AG04450 (cell line): ENCODE measurements around the gene POLR3A. TPM values are rescaled to one million over a fixed set of nuclear protein-coding genes. Genes with fewer than 3 reads are reported as not detected.

Experiments used
- CTCF ChIA-PET: fragments of 300-600, 350-600 bp; formaldehyde crosslinking; extraction: SDS; loops from one replicate; lab custom pipeline; 2022; ENCODE audit warnings: antibody characterized with exemption, inconsistent platforms; lab: Charles Lee
- POLR2A ChIA-PET: fragments of 350-600 bp; formaldehyde crosslinking; extraction: SDS; loops from one replicate; lab custom pipeline; 2021; ENCODE audit warnings: antibody characterized with exemption, inconsistent platforms; lab: Yijun Ruan, JAX
- DNase-seq: peaks from one replicate; pipeline ENCODE4 v3.0.0-alpha.2; 2011; ENCODE audit warnings: low read depth, low spot score
- H3K27ac ChIP-seq: one replicate; pipeline ENCODE4 v1.5.1; 2012; ENCODE audit warnings: low read depth, low read length, control low read depth
- H3K27me3 ChIP-seq: one replicate; pipeline ENCODE4 v1.6.0; 2012; ENCODE audit warnings: low read length; ENCODE audit not compliant: control insufficient read depth, insufficient read depth
- H3K4me3 ChIP-seq: 2 replicates; pipeline ENCODE4 v1.5.1; 2011; ENCODE audit warnings: mild to moderate bottlenecking, low read depth, low read length, control low read depth
- H3K9me3 ChIP-seq: 2 replicates; pipeline ENCODE4 v1.5.1; 2012; ENCODE audit warnings: low read length; ENCODE audit not compliant: control insufficient read depth, insufficient read depth
- CTCF ChIP-seq: IDR thresholded peaks from 2 replicates; pipeline ENCODE4 v1.5.1; 2011; ENCODE audit warnings: low read depth, low read length, control low read depth, inconsistent platforms
- polyA plus RNA-seq: library from polyadenylated mRNA; depleted of rRNA; stranded (reverse); fragments of >200 nt; gene quantifications from 2 replicates; pipeline ENCODE4 v1.2.3, GENCODE V29; 2011

POLR3A gene
- polyA plus RNA-seq, 1 experiment, result 16.3 TPM

- CTCF ChIA-PET, result interaction anchor here (0.6 to 2.2 kb wide), 2 partner anchors 62 to 124 kb away, joined by 3 to 11 read pairs; no protein-coding TSS in a partner anchor
- peak overlapping the region; percentile 48 for H3K4me3 ChIP-seq
Measured at GRCh38 chr10:77970869-77971803, 58.2 kb downstream of the POLR3A start.

GRCh38 chr10:77969114-77969513 is 60.2 kb downstream of the POLR3A start:
- no peak for DNase-seq
- ChIA-PET POLR2A (no interaction called here), CTCF (interaction anchor here (1.8 kb wide), 1 partner anchor 122 kb away, joined by 7 read pairs; no protein-coding TSS in a partner anchor)
- Histone ChIP-seq H3K4me3 (no peak overlapping the region), H3K27ac (no peak overlapping the region), H3K9me3 (peaks cover 2% of the 10 kb centered on the region), H3K27me3 (no peaks in the 10 kb centered on the region)
- no peak for TF ChIP-seq CTCF

More at GRCh38 chr10:77970869-77971803, 58.2 kb downstream of the POLR3A start:
- no peaks in the 10 kb centered on the region for H3K27me3 ChIP-seq
- POLR2A ChIA-PET, result interaction anchor here (1.0 to 1.3 kb wide), 2 partner anchors 31 to 45 kb away, joined by 4 to 12 read pairs; partner anchors contain the start of gene DLG5
- no peaks in the 10 kb centered on the region for H3K9me3 ChIP-seq
- no peak for TF ChIP-seq CTCF
- peak; percentile 93 for DNase-seq
- peak overlapping the region; percentile 82 for H3K27ac ChIP-seq

DNA sequence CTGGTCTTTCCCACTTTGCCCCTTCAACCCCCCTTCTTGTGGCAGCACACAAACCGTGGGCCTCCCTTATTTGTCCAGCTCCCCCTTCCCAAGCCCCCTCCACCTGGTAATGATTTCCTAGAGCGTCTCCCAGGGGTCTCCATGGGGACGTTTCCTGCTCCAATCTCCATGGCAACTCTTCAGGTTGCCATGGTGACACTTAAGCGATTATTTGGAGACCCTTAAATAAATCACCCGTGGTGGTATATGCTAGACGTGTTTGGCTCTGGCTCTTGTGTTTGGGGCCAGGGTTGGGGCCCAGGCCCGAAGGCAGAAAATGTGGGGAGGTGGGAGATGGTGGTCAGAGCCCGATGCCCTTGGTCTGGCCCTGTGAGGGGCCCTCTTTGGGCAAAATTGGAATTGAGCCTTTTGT is 61.7 kb downstream of the POLR3A start:
- no peak for TF ChIP-seq CTCF
- Histone ChIP-seq H3K9me3 (peaks cover 11% of the 10 kb centered on the region), H3K27me3 (no peaks in the 10 kb centered on the region), H3K27ac (no peak overlapping the region), H3K4me3 (no peak overlapping the region)
- CTCF ChIA-PET, result interaction anchor here (1.8 kb wide), 1 partner anchor 121 kb away, joined by 7 read pairs; no protein-coding TSS in a partner anchor
- DNase-seq, result no peak
- POLR2A ChIA-PET, result interaction anchor here (0.7 kb wide), 1 partner anchor 305 kb away, joined by 3 read pairs; no protein-coding TSS in a partner anchor

DNA sequence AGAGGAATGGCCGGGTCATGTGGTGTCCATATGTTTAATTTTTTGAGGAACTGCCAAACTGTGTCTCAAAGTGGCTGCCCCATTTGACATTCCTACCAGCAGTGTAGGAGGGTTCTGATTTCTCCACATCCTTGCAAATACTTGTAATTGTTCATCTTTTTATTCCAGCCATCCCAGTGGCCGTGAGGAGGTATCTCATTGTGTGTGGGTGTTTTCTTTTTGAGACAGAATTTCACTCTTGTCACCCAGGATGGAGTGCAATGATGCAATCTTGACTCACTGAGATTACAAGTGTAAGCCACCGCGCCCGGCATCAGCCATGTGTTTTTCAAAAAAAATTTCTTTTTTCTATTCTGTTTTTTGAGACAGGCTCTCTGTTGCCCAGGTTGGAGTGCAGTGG is 64.0 kb downstream of the POLR3A start:
- H3K4me3 ChIP-seq, result no peak overlapping the region
- no peaks in the 10 kb centered on the region for H3K27me3 ChIP-seq
- CTCF ChIA-PET, result no interaction called here
- H3K27ac ChIP-seq, result peak overlapping the region; percentile 61
- 0 out of 2 replicates have a peak, but pooled peaks have one; percentile 27 for TF ChIP-seq CTCF
- peaks cover 11% of the 10 kb centered on the region for H3K9me3 ChIP-seq
- POLR2A ChIA-PET, result interaction anchor here (0.6 kb wide), 1 partner anchor 92 kb away, joined by 3 read pairs; no protein-coding TSS in a partner anchor
- DNase-seq, result peak; percentile 51
